Endothelial cell of umbilical vein (primary cell): ENCODE results near the gene DIP2A. TPM values are rescaled to one million over a fixed set of nuclear protein-coding genes. Genes with fewer than 3 reads are reported as not detected.

ENCODE experiments used
- BruUV-seq: library from RNA; stranded (reverse); fragments of 400-500 nt; replicated peaks from 2 replicates; lab custom pipeline; 2021; lab: Mats Ljungman, UMichigan
- CTCF ChIA-PET: fragments of 300-600, 350-600 bp; sonication (Branson Sonifier 250); formaldehyde crosslinking; loops from one replicate; lab custom pipeline; 2021; ENCODE audit warnings: antibody characterized with exemption, inconsistent platforms; lab: Charles Lee
- POLR2A ChIA-PET: fragments of 300-600, 350-600 bp; sonication (Branson Sonifier 250); formaldehyde crosslinking; loops from one replicate; lab custom pipeline; 2021; ENCODE audit warnings: antibody characterized with exemption, inconsistent platforms; lab: Charles Lee
- DNase-seq: peaks from one replicate; pipeline ENCODE4 v3.0.0-alpha.2; 2011; ENCODE audit warnings: low read depth, low spot score
- FAIRE-seq: peaks from 2 replicates; lab custom pipeline; 2011; peaks lifted over from hg19 to GRCh38; lab: Jason Lieb, UNC
- H2AFZ ChIP-seq: 2 replicates; pipeline ENCODE4 v1.6.0; 2012; ENCODE audit warnings: low read depth, low read length, control low read depth, inconsistent platforms
- H3K27ac ChIP-seq: 2 replicates; pipeline ENCODE4 v1.5.1; 2011; ENCODE audit warnings: low read depth, mild to moderate bottlenecking, control low read depth, low read length, moderate library complexity; ENCODE audit not compliant: insufficient read depth
- H3K27me3 ChIP-seq, 2 experiments: 2 replicates each; pipeline versions ENCODE4 v1.6.0 to v1.6.1; 2011; ENCODE audit warnings: low read length in 2 of 2, mixed read lengths in 1 of 2; ENCODE audit not compliant: control insufficient read depth in 2 of 2, insufficient read depth in 2 of 2
- H3K36me3 ChIP-seq, 2 experiments: 2 replicates in 1 of 2; 3 replicates in 1 of 2; pipeline ENCODE4 v1.5.1; 2011; ENCODE audit warnings: low read length in 2 of 2, mild to moderate bottlenecking in 1 of 2, moderate library complexity in 1 of 2; ENCODE audit not compliant: control insufficient read depth in 2 of 2, insufficient read depth in 2 of 2; ENCODE audit errors: extremely low read depth in 1 of 2
- H3K4me1 ChIP-seq: 3 replicates; pipeline ENCODE4 v1.5.1; 2011; ENCODE audit warnings: mild to moderate bottlenecking, low read length; ENCODE audit not compliant: control insufficient read depth, insufficient read depth; ENCODE audit errors: extremely low read depth
- H3K4me2 ChIP-seq: 2 replicates; pipeline ENCODE4 v1.6.1; 2011; ENCODE audit warnings: low read length, control low read depth, mixed read lengths; ENCODE audit not compliant: insufficient read depth
- H3K4me3 ChIP-seq, 3 experiments: fragments of 200-600 bp in 1 of 3; sonication (generic), shearing (Covaris generic) in 1 of 3; replicated peaks in 1 of 3; 2 replicates each; pipeline ENCODE4 v1.5.1; 2011 to 2016; ENCODE audit warnings: control low read depth in 3 of 3, low read length in 3 of 3, mild to moderate bottlenecking in 2 of 3, inconsistent platforms in 1 of 3, low read depth in 1 of 3, moderate library complexity in 1 of 3; ENCODE audit not compliant: insufficient read depth in 1 of 3
- H3K79me2 ChIP-seq: 2 replicates; pipeline ENCODE4 v1.6.0; 2012; ENCODE audit warnings: low read length, inconsistent platforms; ENCODE audit not compliant: control insufficient read depth, insufficient read depth
- H3K9ac ChIP-seq: replicated peaks from 2 replicates; pipeline ENCODE3; 2011; ENCODE audit warnings: low read length, control low read depth; ENCODE audit not compliant: insufficient read depth; ENCODE audit errors: extremely low read depth
- H3K9me1 ChIP-seq: replicated peaks from 3 replicates; pipeline ENCODE4 v1.6.0; 2011; ENCODE audit warnings: mild to moderate bottlenecking, low read length; ENCODE audit not compliant: control insufficient read depth, insufficient read depth; ENCODE audit errors: extremely low read depth
- H3K9me3 ChIP-seq: replicated peaks from 2 replicates; pipeline ENCODE4 v1.5.1; 2012; ENCODE audit warnings: low read length, inconsistent platforms; ENCODE audit not compliant: control insufficient read depth, insufficient read depth
- H4K20me1 ChIP-seq: replicated peaks from 2 replicates; pipeline ENCODE3; 2011; ENCODE audit warnings: mild to moderate bottlenecking, low read length; ENCODE audit not compliant: control insufficient read depth, insufficient read depth; ENCODE audit errors: extremely low read depth
- EZH2 ChIP-seq: IDR thresholded peaks from 2 replicates; pipeline ENCODE4 v1.6.1; 2012; ENCODE audit warnings: borderline replicate concordance, low read depth, mild to moderate bottlenecking, moderate library complexity, low read length, inconsistent platforms; ENCODE audit not compliant: severe bottlenecking
- FOS ChIP-seq: IDR thresholded peaks from 2 replicates; pipeline ENCODE4 v1.6.1; 2011; ENCODE audit warnings: mild to moderate bottlenecking, low read length, moderate library complexity, borderline replicate concordance; ENCODE audit not compliant: insufficient read depth
- GATA2 ChIP-seq: IDR thresholded peaks from 2 replicates; pipeline ENCODE4 v1.7.0; 2011; ENCODE audit warnings: low read depth, mild to moderate bottlenecking, moderate library complexity, mixed read lengths, low read length; ENCODE audit not compliant: insufficient read length, insufficient read depth
- JUN ChIP-seq: IDR thresholded peaks from 2 replicates; pipeline ENCODE4 v1.6.1; 2011; ENCODE audit warnings: borderline replicate concordance, low read depth; ENCODE audit not compliant: insufficient read length, insufficient read depth
- MAX ChIP-seq: IDR thresholded peaks from 2 replicates; pipeline ENCODE4 v1.6.1; 2011; ENCODE audit not compliant: insufficient read depth, insufficient read length
- MYC ChIP-seq: IDR thresholded peaks from one replicate; pipeline ENCODE4 v1.6.1; 2011; ENCODE audit warnings: mild to moderate bottlenecking, low read depth, low read length
- POLR2A ChIP-seq: IDR thresholded peaks from 2 replicates; pipeline ENCODE4 v1.6.1; 2012; ENCODE audit warnings: low read depth, mild to moderate bottlenecking, control low read depth, low read length
- POLR2AphosphoS5 ChIP-seq: IDR thresholded peaks from 2 replicates; pipeline ENCODE4 v1.6.1; 2012; ENCODE audit warnings: low read depth, mild to moderate bottlenecking, control low read depth, low read length, moderate library complexity; ENCODE audit not compliant: insufficient read depth
- dilution Hi-C: fragments of 300-500 bp; cut with MboI; formaldehyde crosslinking; loops from one replicate; pipeline ENCODE4 v1.15.0; 2019; ENCODE audit warnings: low sequenced_read_pairs; ENCODE audit not compliant: extremely low pct_ligation_motif_present
- intact Hi-C: fragments of 100-400 bp; cut with micrococcal nuclease; formaldehyde crosslinking; loops from one replicate; pipeline ENCODE4 v1.10.0; 2022
- polyA plus RNA-seq, 4 experiments: library from polyadenylated mRNA; depleted of rRNA in 3 of 4; stranded (reverse) in 3 of 4; unstranded in 1 of 4; fragments of >200 nt; gene quantifications; 2 replicates each; pipeline versions ENCODE4 v1.2.1 to v1.2.3, GENCODE V29; 2011 to 2012; ENCODE audit warnings: missing spikeins in 1 of 4
- total RNA-seq: library from RNA; stranded (reverse); gene quantifications from 2 replicates; pipeline ENCODE4 v1.2.3, GENCODE V29; 2021
- TF ChIP-seq, protein P1 (sequence below), 2 donors: IDR thresholded peaks; 1 replicate in 1 of 2; 2 replicates in 1 of 2; pipeline ENCODE4 v1.5.1; 2011; ENCODE audit warnings: low read length in 2 of 2, mild to moderate bottlenecking in 2 of 2, moderate library complexity in 2 of 2, control low read depth in 1 of 2, inconsistent platforms in 1 of 2, low read depth in 1 of 2; ENCODE audit not compliant: insufficient read depth in 1 of 2; ENCODE audit errors: extremely low read depth in 1 of 2

The DIP2A gene
- total and polyA plus RNA-seq, 2 donors (not counting 3 experiments of a cell fraction or from before 2014, with no cell fraction given) = 34.5 to 62.1 TPM

GRCh38 chr21:46424621-46425020, 34.1 kb upstream of the DIP2A start:
- intact Hi-C loops = no loop called here
- POLR2A ChIA-PET = no interaction called here
- no peak for DNase-seq
- TF ChIP-seq MYC = no peak
- TF ChIP-seq GATA2 = no peak
- TF ChIP-seq EZH2 = no peak
- TF ChIP-seq POLR2AphosphoS5 = no peak
- no peak for TF ChIP-seq POLR2A
- no peak for TF ChIP-seq JUN
- TF ChIP-seq MAX = no peak
- no peak for TF ChIP-seq FOS
- TF ChIP-seq, protein P1, sequence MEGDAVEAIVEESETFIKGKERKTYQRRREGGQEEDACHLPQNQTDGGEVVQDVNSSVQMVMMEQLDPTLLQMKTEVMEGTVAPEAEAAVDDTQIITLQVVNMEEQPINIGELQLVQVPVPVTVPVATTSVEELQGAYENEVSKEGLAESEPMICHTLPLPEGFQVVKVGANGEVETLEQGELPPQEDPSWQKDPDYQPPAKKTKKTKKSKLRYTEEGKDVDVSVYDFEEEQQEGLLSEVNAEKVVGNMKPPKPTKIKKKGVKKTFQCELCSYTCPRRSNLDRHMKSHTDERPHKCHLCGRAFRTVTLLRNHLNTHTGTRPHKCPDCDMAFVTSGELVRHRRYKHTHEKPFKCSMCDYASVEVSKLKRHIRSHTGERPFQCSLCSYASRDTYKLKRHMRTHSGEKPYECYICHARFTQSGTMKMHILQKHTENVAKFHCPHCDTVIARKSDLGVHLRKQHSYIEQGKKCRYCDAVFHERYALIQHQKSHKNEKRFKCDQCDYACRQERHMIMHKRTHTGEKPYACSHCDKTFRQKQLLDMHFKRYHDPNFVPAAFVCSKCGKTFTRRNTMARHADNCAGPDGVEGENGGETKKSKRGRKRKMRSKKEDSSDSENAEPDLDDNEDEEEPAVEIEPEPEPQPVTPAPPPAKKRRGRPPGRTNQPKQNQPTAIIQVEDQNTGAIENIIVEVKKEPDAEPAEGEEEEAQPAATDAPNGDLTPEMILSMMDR (IDR thresholded peaks at IDR 0.05; ENCODE audit: extremely low read depth in 1 of 2, insufficient read depth in 1 of 2, low read depth in 1 of 2, low read length in 2 of 2) = no peak
- no peaks in the 10 kb centered on the region for H3K9me3 ChIP-seq
- no peak overlapping the region for H2AFZ ChIP-seq
- no peaks in the 10 kb centered on the region for H4K20me1 ChIP-seq
- no TSS peak for BruUV-seq
- H3K79me2 ChIP-seq = no peaks in the 10 kb centered on the region
- H3K36me3 ChIP-seq = peaks cover 2 to 18% of the 10 kb centered on the region in 2 experiments
- H3K27me3 ChIP-seq = no peaks in the 10 kb centered on the region
- H3K4me3 ChIP-seq = no peak overlapping the region
- dilution Hi-C loops = no loop called here
- H3K4me1 ChIP-seq = no peaks in the 10 kb centered on the region
- H3K9ac ChIP-seq = no peak overlapping the region
- CTCF ChIA-PET = interaction anchor here (1.2 kb wide), 1 partner anchor 37 kb away, joined by 3 read pairs; no protein-coding TSS in a partner anchor
- no peak overlapping the region for H3K27ac ChIP-seq
- FAIRE-seq = no peak
- no peaks in the 10 kb centered on the region for H3K9me1 ChIP-seq
- no peak overlapping the region for H3K4me2 ChIP-seq
